Endothelial cell of umbilical vein (primary cell): ENCODE data around the gene TTN. TPM values are rescaled to one million over a fixed set of nuclear protein-coding genes. Genes with fewer than 3 reads are reported as not detected.

Source experiments
- BruUV-seq: library from RNA; stranded (reverse); fragments of 400-500 nt; replicated peaks from 2 replicates; lab custom pipeline; 2021; lab: Mats Ljungman, UMichigan
- CTCF ChIA-PET: fragments of 300-600, 350-600 bp; sonication (Branson Sonifier 250); formaldehyde crosslinking; loops from one replicate; lab custom pipeline; 2021; ENCODE audit warnings: antibody characterized with exemption, inconsistent platforms; lab: Charles Lee
- POLR2A ChIA-PET: fragments of 300-600, 350-600 bp; sonication (Branson Sonifier 250); formaldehyde crosslinking; loops from one replicate; lab custom pipeline; 2021; ENCODE audit warnings: antibody characterized with exemption, inconsistent platforms; lab: Charles Lee
- DNase-seq: peaks from one replicate; pipeline ENCODE4 v3.0.0-alpha.2; 2011; ENCODE audit warnings: low read depth, low spot score
- FAIRE-seq: peaks from 2 replicates; lab custom pipeline; 2011; peaks lifted over from hg19 to GRCh38; lab: Jason Lieb, UNC
- H2AFZ ChIP-seq: 2 replicates; pipeline ENCODE4 v1.6.0; 2012; ENCODE audit warnings: low read depth, low read length, control low read depth, inconsistent platforms
- H3K27ac ChIP-seq: 2 replicates; pipeline ENCODE4 v1.5.1; 2011; ENCODE audit warnings: low read depth, mild to moderate bottlenecking, control low read depth, low read length, moderate library complexity; ENCODE audit not compliant: insufficient read depth
- H3K27me3 ChIP-seq, 2 experiments: 2 replicates each; pipeline versions ENCODE4 v1.6.0 to v1.6.1; 2011; ENCODE audit warnings: low read length in 2 of 2, mixed read lengths in 1 of 2; ENCODE audit not compliant: control insufficient read depth in 2 of 2, insufficient read depth in 2 of 2
- H3K36me3 ChIP-seq, 2 experiments: 2 replicates in 1 of 2; 3 replicates in 1 of 2; pipeline ENCODE4 v1.5.1; 2011; ENCODE audit warnings: low read length in 2 of 2, mild to moderate bottlenecking in 1 of 2, moderate library complexity in 1 of 2; ENCODE audit not compliant: control insufficient read depth in 2 of 2, insufficient read depth in 2 of 2; ENCODE audit errors: extremely low read depth in 1 of 2
- H3K4me1 ChIP-seq: 3 replicates; pipeline ENCODE4 v1.5.1; 2011; ENCODE audit warnings: mild to moderate bottlenecking, low read length; ENCODE audit not compliant: control insufficient read depth, insufficient read depth; ENCODE audit errors: extremely low read depth
- H3K4me2 ChIP-seq: 2 replicates; pipeline ENCODE4 v1.6.1; 2011; ENCODE audit warnings: low read length, control low read depth, mixed read lengths; ENCODE audit not compliant: insufficient read depth
- H3K4me3 ChIP-seq, 3 experiments: fragments of 200-600 bp in 1 of 3; sonication (generic), shearing (Covaris generic) in 1 of 3; replicated peaks in 1 of 3; 2 replicates each; pipeline ENCODE4 v1.5.1; 2011 to 2016; ENCODE audit warnings: control low read depth in 3 of 3, low read length in 3 of 3, mild to moderate bottlenecking in 2 of 3, inconsistent platforms in 1 of 3, low read depth in 1 of 3, moderate library complexity in 1 of 3; ENCODE audit not compliant: insufficient read depth in 1 of 3
- H3K79me2 ChIP-seq: 2 replicates; pipeline ENCODE4 v1.6.0; 2012; ENCODE audit warnings: low read length, inconsistent platforms; ENCODE audit not compliant: control insufficient read depth, insufficient read depth
- H3K9ac ChIP-seq: replicated peaks from 2 replicates; pipeline ENCODE3; 2011; ENCODE audit warnings: low read length, control low read depth; ENCODE audit not compliant: insufficient read depth; ENCODE audit errors: extremely low read depth
- H3K9me1 ChIP-seq: replicated peaks from 3 replicates; pipeline ENCODE4 v1.6.0; 2011; ENCODE audit warnings: mild to moderate bottlenecking, low read length; ENCODE audit not compliant: control insufficient read depth, insufficient read depth; ENCODE audit errors: extremely low read depth
- H3K9me3 ChIP-seq: replicated peaks from 2 replicates; pipeline ENCODE4 v1.5.1; 2012; ENCODE audit warnings: low read length, inconsistent platforms; ENCODE audit not compliant: control insufficient read depth, insufficient read depth
- H4K20me1 ChIP-seq: replicated peaks from 2 replicates; pipeline ENCODE3; 2011; ENCODE audit warnings: mild to moderate bottlenecking, low read length; ENCODE audit not compliant: control insufficient read depth, insufficient read depth; ENCODE audit errors: extremely low read depth
- CTCF ChIP-seq, 2 donors: IDR thresholded peaks; 1 replicate in 1 of 2; 2 replicates in 1 of 2; pipeline ENCODE4 v1.5.1; 2011; ENCODE audit warnings: low read length in 2 of 2, mild to moderate bottlenecking in 2 of 2, moderate library complexity in 2 of 2, control low read depth in 1 of 2, inconsistent platforms in 1 of 2, low read depth in 1 of 2; ENCODE audit not compliant: insufficient read depth in 1 of 2; ENCODE audit errors: extremely low read depth in 1 of 2
- EZH2 ChIP-seq: IDR thresholded peaks from 2 replicates; pipeline ENCODE4 v1.6.1; 2012; ENCODE audit warnings: borderline replicate concordance, low read depth, mild to moderate bottlenecking, moderate library complexity, low read length, inconsistent platforms; ENCODE audit not compliant: severe bottlenecking
- GATA2 ChIP-seq: IDR thresholded peaks from 2 replicates; pipeline ENCODE4 v1.7.0; 2011; ENCODE audit warnings: low read depth, mild to moderate bottlenecking, moderate library complexity, mixed read lengths, low read length; ENCODE audit not compliant: insufficient read length, insufficient read depth
- MAX ChIP-seq: IDR thresholded peaks from 2 replicates; pipeline ENCODE4 v1.6.1; 2011; ENCODE audit not compliant: insufficient read depth, insufficient read length
- MYC ChIP-seq: IDR thresholded peaks from one replicate; pipeline ENCODE4 v1.6.1; 2011; ENCODE audit warnings: mild to moderate bottlenecking, low read depth, low read length
- POLR2AphosphoS5 ChIP-seq: IDR thresholded peaks from 2 replicates; pipeline ENCODE4 v1.6.1; 2012; ENCODE audit warnings: low read depth, mild to moderate bottlenecking, control low read depth, low read length, moderate library complexity; ENCODE audit not compliant: insufficient read depth
- dilution Hi-C: fragments of 300-500 bp; cut with MboI; formaldehyde crosslinking; loops from one replicate; pipeline ENCODE4 v1.15.0; 2019; ENCODE audit warnings: low sequenced_read_pairs; ENCODE audit not compliant: extremely low pct_ligation_motif_present
- intact Hi-C: fragments of 100-400 bp; cut with micrococcal nuclease; formaldehyde crosslinking; loops from one replicate; pipeline ENCODE4 v1.10.0; 2022
- polyA plus RNA-seq, 4 experiments: library from polyadenylated mRNA; depleted of rRNA in 3 of 4; stranded (reverse) in 3 of 4; unstranded in 1 of 4; fragments of >200 nt; gene quantifications; 2 replicates each; pipeline versions ENCODE4 v1.2.1 to v1.2.3, GENCODE V29; 2011 to 2012; ENCODE audit warnings: missing spikeins in 1 of 4
- total RNA-seq: library from RNA; stranded (reverse); gene quantifications from 2 replicates; pipeline ENCODE4 v1.2.3, GENCODE V29; 2021

The TTN gene
- total and polyA plus RNA-seq, 2 donors (not counting 3 experiments of a cell fraction or from before 2014, with no cell fraction given), result 0.11 to 0.49 TPM

- intact Hi-C loops, result no loop called here
- POLR2A ChIA-PET, result no interaction called here
- no peaks in the 10 kb centered on the region for H4K20me1 ChIP-seq
Measured at GRCh38 chr2:178732913-178733312, 74.3 kb downstream of the TTN start.

GRCh38 chr2:178731300-178731699 is 75.9 kb downstream of the TTN start:
- CTCF ChIA-PET, result no interaction called here
- no peak overlapping the region for H3K4me3 ChIP-seq
- H3K79me2 ChIP-seq, result no peaks in the 10 kb centered on the region
- POLR2A ChIA-PET, result no interaction called here
- dilution Hi-C loops, result no loop called here
- H3K4me1 ChIP-seq, result no peaks in the 10 kb centered on the region
- H3K36me3 ChIP-seq, result no peaks in the 10 kb centered on the region
- no peak for FAIRE-seq
- BruUV-seq, result no TSS peak
- no peaks in the 10 kb centered on the region for H3K27me3 ChIP-seq
- H4K20me1 ChIP-seq, result no peaks in the 10 kb centered on the region
- no peak overlapping the region for H3K27ac ChIP-seq
- H3K9me1 ChIP-seq, result no peaks in the 10 kb centered on the region
- intact Hi-C loops, result no loop called here
- H3K9me3 ChIP-seq, result no peaks in the 10 kb centered on the region
- no peak for DNase-seq
- H2AFZ ChIP-seq, result no peak overlapping the region
- no peak overlapping the region for H3K9ac ChIP-seq
- TF ChIP-seq MYC, result no peak
- no peak for TF ChIP-seq POLR2AphosphoS5
- TF ChIP-seq CTCF (IDR thresholded peaks at IDR 0.05; ENCODE audit: extremely low read depth in 1 of 2, insufficient read depth in 1 of 2, low read depth in 1 of 2, low read length in 2 of 2), result no peak
- TF ChIP-seq GATA2, result no peak
- TF ChIP-seq MAX, result no peak
- TF ChIP-seq EZH2, result no peak
- no peak overlapping the region for H3K4me2 ChIP-seq

More at GRCh38 chr2:178732913-178733312, 74.3 kb downstream of the TTN start:
- no peaks in the 10 kb centered on the region for H3K79me2 ChIP-seq
- no TSS peak for BruUV-seq
- DNase-seq (no peak), FAIRE-seq (no peak)
- CTCF ChIA-PET, result interaction anchor here (0.9 kb wide), 1 partner anchor 33 kb away, joined by 3 read pairs; no protein-coding TSS in a partner anchor
- no peaks in the 10 kb centered on the region for H3K9me1 ChIP-seq
- H3K27me3 ChIP-seq, result no peaks in the 10 kb centered on the region
- H3K36me3 ChIP-seq, result no peaks in the 10 kb centered on the region
- H3K4me3 ChIP-seq, result no peak overlapping the region
- no peak for TF ChIP-seq CTCF (IDR thresholded peaks at IDR 0.05; ENCODE audit: extremely low read depth in 1 of 2, insufficient read depth in 1 of 2, low read depth in 1 of 2, low read length in 2 of 2)
- no peak overlapping the region for H3K27ac ChIP-seq
- no peaks in the 10 kb centered on the region for H3K9me3 ChIP-seq
- no peak overlapping the region for H3K9ac ChIP-seq
- no peak overlapping the region for H2AFZ ChIP-seq
- no peak overlapping the region for H3K4me2 ChIP-seq
- no peaks in the 10 kb centered on the region for H3K4me1 ChIP-seq
- dilution Hi-C loops, result no loop called here
